ENCODE measurements around the gene HRH3.

Gene HRH3

GRCh38 chr20:62198931-62199330 is 21.1 kb downstream of the HRH3 start:
- H3K9me3 ChIP-seq, result no peaks in the 10 kb centered on the region
- peaks cover 67% of the 10 kb centered on the region for H3K36me3 ChIP-seq
- no peaks in the 10 kb centered on the region for H3K27me3 ChIP-seq
- peaks cover 20% of the 10 kb centered on the region for H3K4me1 ChIP-seq
- no peak overlapping the region for H3K4me3 ChIP-seq (ENCODE audit: low read depth, low read length)
- TF ChIP-seq CTCF (IDR thresholded peaks at IDR 0.05; ENCODE audit: low read depth, low read length), result no peak
- no peak for DNase-seq

GRCh38 chr20:62198496-62198895 is 21.6 kb downstream of the HRH3 start:
- no peak for TF ChIP-seq CTCF (IDR thresholded peaks at IDR 0.05; ENCODE audit: low read depth, low read length)

GRCh38 chr20:62197801-62198200 is 22.3 kb downstream of the HRH3 start:
- Histone ChIP-seq H3K27me3 (no peaks in the 10 kb centered on the region), H3K9me3 (no peaks in the 10 kb centered on the region), H3K36me3 (peaks cover 68% of the 10 kb centered on the region), H3K4me1 (peaks cover 12% of the 10 kb centered on the region), H3K4me3 (ENCODE audit: low read depth, low read length) (no peak overlapping the region)
- no peak for DNase-seq
- TF ChIP-seq CTCF (IDR thresholded peaks at IDR 0.05; ENCODE audit: low read depth, low read length), result no peak

More at GRCh38 chr20:62198496-62198895, 21.6 kb downstream of the HRH3 start:
- Histone ChIP-seq H3K36me3 (peaks cover 67% of the 10 kb centered on the region), H3K27me3 (no peaks in the 10 kb centered on the region), H3K4me3 (ENCODE audit: low read depth, low read length) (no peak overlapping the region), H3K9me3 (no peaks in the 10 kb centered on the region), H3K4me1 (peaks cover 17% of the 10 kb centered on the region)
- DNase-seq, result no peak

- Histone ChIP-seq H3K4me1 (peaks cover 12% of the 10 kb centered on the region), H3K4me3 (ENCODE audit: low read depth, low read length) (no peak overlapping the region), H3K27me3 (no peaks in the 10 kb centered on the region), H3K36me3 (peaks cover 66% of the 10 kb centered on the region), H3K9me3 (no peaks in the 10 kb centered on the region)
- no peak for DNase-seq
- no peak for TF ChIP-seq CTCF (IDR thresholded peaks at IDR 0.05; ENCODE audit: low read depth, low read length)
Measured at GRCh38 chr20:62197311-62197710, 22.8 kb downstream of the HRH3 start.

GRCh38 chr20:62196286-62196685 is 23.8 kb downstream of the HRH3 start:
- no peak for DNase-seq
- Histone ChIP-seq H3K9me3 (no peaks in the 10 kb centered on the region), H3K4me3 (ENCODE audit: low read depth, low read length) (no peak overlapping the region), H3K4me1 (peaks cover 1% of the 10 kb centered on the region), H3K36me3 (peaks cover 61% of the 10 kb centered on the region), H3K27me3 (no peaks in the 10 kb centered on the region)
- no peak for TF ChIP-seq CTCF (IDR thresholded peaks at IDR 0.05; ENCODE audit: low read depth, low read length)

GRCh38 chr20:62195736-62196135 is 24.3 kb downstream of the HRH3 start:
- H3K27me3 ChIP-seq, result no peaks in the 10 kb centered on the region
- no peaks in the 10 kb centered on the region for H3K4me1 ChIP-seq
- DNase-seq, result no peak
- no peak overlapping the region for H3K4me3 ChIP-seq (ENCODE audit: low read depth, low read length)
- no peak for TF ChIP-seq CTCF (IDR thresholded peaks at IDR 0.05; ENCODE audit: low read depth, low read length)
- H3K36me3 ChIP-seq, result peaks cover 56% of the 10 kb centered on the region
- no peaks in the 10 kb centered on the region for H3K9me3 ChIP-seq
